ENCODE results near the gene CEP85.
A peak's percentile ranks its signal among the peaks of the same experiment; 100 is the strongest.
"Not testable (repeated sequence)": the region's sequence is repeated elsewhere in the genome, so short reads cannot be mapped to it uniquely, and the experiment has no call there.

Gene CEP85

GRCh38 chr1:26224606-26225005 lies 9.4 kb upstream of the CEP85 start:
- FAIRE-seq (no peak), DNase-seq (ENCODE audit: low spot score) (no peak)

- DNase-seq (ENCODE audit: low spot score) (no peak), FAIRE-seq (no peak)
Measured at GRCh38 chr1:26225033-26225831, 8.8 kb upstream of the CEP85 start.

GRCh38 chr1:26230682-26231081 lies 3.3 kb upstream of the CEP85 start:
- FAIRE-seq; DNase-seq (ENCODE audit: low spot score): not testable (repeated sequence)

GRCh38 chr1:26234644-26235370 lies 807 bp downstream of the CEP85 start:
- FAIRE-seq (no peak), DNase-seq (ENCODE audit: low spot score) (no peak)

- DNase-seq (ENCODE audit: low spot score) (no peak), FAIRE-seq (peak; percentile 39)
Measured at GRCh38 chr1:26237230-26237966, 3.4 kb downstream of the CEP85 start.

GRCh38 chr1:26239936-26240335 lies 5.9 kb downstream of the CEP85 start:
- DNase-seq (ENCODE audit: low spot score) (no peak), FAIRE-seq (no peak)

GRCh38 chr1:26252718-26253117 lies 18.7 kb downstream of the CEP85 start:
- FAIRE-seq = no peak

GRCh38 chr1:26254404-26254803 lies 20.4 kb downstream of the CEP85 start:
- FAIRE-seq = no peak
- no peak for DNase-seq (ENCODE audit: low spot score)

More at GRCh38 chr1:26252718-26253117, 18.7 kb downstream of the CEP85 start:
- no peak for DNase-seq (ENCODE audit: low spot score)

- DNase-seq (ENCODE audit: low spot score) (no peak), FAIRE-seq (no peak)
Measured at GRCh38 chr1:26257222-26257621, 23.2 kb downstream of the CEP85 start.

- DNase-seq (ENCODE audit: low spot score) (no peak), FAIRE-seq (no peak)
Measured at GRCh38 chr1:26259005-26259404, 25.0 kb downstream of the CEP85 start.

GRCh38 chr1:26259578-26259977 lies 25.6 kb downstream of the CEP85 start:
- no peak for DNase-seq (ENCODE audit: low spot score)
- no peak for FAIRE-seq

- no peak for DNase-seq (ENCODE audit: low spot score)
- no peak for FAIRE-seq
Measured at GRCh38 chr1:26263212-26263611, 29.2 kb downstream of the CEP85 start.

GRCh38 chr1:26265405-26265804 lies 31.4 kb downstream of the CEP85 start:
- FAIRE-seq (no peak), DNase-seq (ENCODE audit: low spot score) (no peak)

- no peak for DNase-seq (ENCODE audit: low spot score)
- no peak for FAIRE-seq
Measured at GRCh38 chr1:26268290-26269197, 34.5 kb downstream of the CEP85 start.

GRCh38 chr1:26269198-26269550 lies 35.2 kb downstream of the CEP85 start:
- no peak for DNase-seq (ENCODE audit: low spot score)
- FAIRE-seq = no peak

GRCh38 chr1:26274801-26275425 lies 40.9 kb downstream of the CEP85 start:
- FAIRE-seq (no peak), DNase-seq (ENCODE audit: low spot score) (peak; percentile 51)

GRCh38 chr1:26275580-26276431 lies 41.8 kb downstream of the CEP85 start:
- peak; percentile 89 for FAIRE-seq

GRCh38 chr1:26276432-26276838 lies 42.4 kb downstream of the CEP85 start:
- no peak for FAIRE-seq
- DNase-seq (ENCODE audit: low spot score) = no peak

More at GRCh38 chr1:26275580-26276431, 41.8 kb downstream of the CEP85 start:
- peak; percentile 94 for DNase-seq (ENCODE audit: low spot score)

GRCh38 chr1:26277261-26277661 lies 43.3 kb downstream of the CEP85 start:
- DNase-seq (ENCODE audit: low spot score) (no peak), FAIRE-seq (no peak)

- no peak for DNase-seq (ENCODE audit: low spot score)
- no peak for FAIRE-seq
Measured at GRCh38 chr1:26277719-26278118, 43.7 kb downstream of the CEP85 start.
